Smooth muscle cell (in vitro differentiated cells): ENCODE data around the gene SLC26A11. TPM values are rescaled to one million over a fixed set of nuclear protein-coding genes. Genes with fewer than 3 reads are reported as not detected.

Experiments
- DNase-seq: peaks from one replicate; lab custom pipeline; 2025; ENCODE audit not compliant: unreplicated experiment; lab: John Stamatoyannopoulos, UW
- H2AFZ ChIP-seq: fragments of 200-600 bp; sonication (generic); 2 replicates; pipeline ENCODE4 v1.6.0; 2016; ENCODE audit warnings: antibody characterized with exemption, low read depth, mild to moderate bottlenecking
- H3F3A ChIP-seq: fragments of 200-600 bp; sonication (generic); 2 replicates; pipeline ENCODE4 v1.6.0; 2017; ENCODE audit warnings: antibody characterized with exemption, low read depth
- H3K27ac ChIP-seq: fragments of 200-600 bp; sonication (generic); 2 replicates; pipeline ENCODE4 v1.5.1; 2016; ENCODE audit warnings: low read depth, mild to moderate bottlenecking
- H3K27me3 ChIP-seq: fragments of 200-600 bp; sonication (generic); 2 replicates; pipeline ENCODE4 v1.6.1; 2016; ENCODE audit warnings: low read depth, mild to moderate bottlenecking
- H3K36me3 ChIP-seq: fragments of 200-600 bp; sonication (generic); 2 replicates; pipeline ENCODE4 v1.5.1; 2016; ENCODE audit warnings: low read depth
- H3K4me1 ChIP-seq: fragments of 200-600 bp; sonication (generic); 2 replicates; pipeline ENCODE4 v1.5.1; 2016; ENCODE audit warnings: low read depth
- H3K4me2 ChIP-seq: fragments of 200-600 bp; sonication (generic); 2 replicates; pipeline ENCODE4 v1.6.0; 2016; ENCODE audit warnings: mild to moderate bottlenecking
- H3K4me3 ChIP-seq: fragments of 200-600 bp; sonication (generic); 2 replicates; pipeline ENCODE4 v1.5.1; 2016; ENCODE audit warnings: mild to moderate bottlenecking
- H3K79me2 ChIP-seq: fragments of 200-600 bp; sonication (generic); 2 replicates; pipeline ENCODE4 v1.6.0; 2016; ENCODE audit warnings: low read depth, mild to moderate bottlenecking
- H3K9ac ChIP-seq: fragments of 200-600 bp; sonication (generic); 2 replicates; pipeline ENCODE4 v1.6.0; 2016; ENCODE audit warnings: low read depth
- H3K9me3 ChIP-seq: fragments of 200-600 bp; sonication (generic); replicated peaks from 2 replicates; pipeline ENCODE4 v1.5.1; 2016; ENCODE audit warnings: low read depth
- H4K20me1 ChIP-seq: fragments of 200-600 bp; sonication (generic); 2 replicates; pipeline ENCODE4 v1.6.0; 2016; ENCODE audit warnings: low read depth
- CTCF ChIP-seq: fragments of 200-600 bp; sonication (generic); IDR thresholded peaks from 2 replicates; pipeline ENCODE4 v1.5.1; 2017; ENCODE audit warnings: borderline replicate concordance, mild to moderate bottlenecking, antibody characterized with exemption; ENCODE audit not compliant: insufficient read depth, poor library complexity, severe bottlenecking
- WGBS: methylation state at CpG from one replicate; pipeline ENCODE4 v1.1.7; 2016; ENCODE audit warnings: low lambda C conversion rate; 5-methylcytosine and 5-hydroxymethylcytosine counted together
- polyA plus RNA-seq: library from polyadenylated mRNA; unstranded; fragments of >200 nt; fragmentation: Nextera tagmentation; extraction: Ambion mirVana; gene quantifications from 2 replicates; pipeline ENCODE4 v1.2.1, GENCODE V29; 2016
- total RNA-seq: library from RNA; depleted of rRNA; stranded (reverse); fragments of >200 nt; gene quantifications from 2 replicates; pipeline ENCODE4 v1.2.3, GENCODE V29; 2014

Gene SLC26A11
- total and polyA plus RNA-seq, 2 experiments from 2014 or later: 8.2 to 12.2 TPM

- Histone ChIP-seq H2AFZ (no peak overlapping the region), H3K4me1 (no peaks in the 10 kb centered on the region), H3K4me3 (no peak overlapping the region), H3K9ac (no peak overlapping the region), H4K20me1 (no peaks in the 10 kb centered on the region), H3K36me3 (no peaks in the 10 kb centered on the region), H3F3A (no peaks in the 10 kb centered on the region), H3K4me2 (no peak overlapping the region), H3K27me3 (no peaks in the 10 kb centered on the region), H3K9me3 (no peaks in the 10 kb centered on the region), H3K27ac (no peak overlapping the region), H3K79me2 (no peaks in the 10 kb centered on the region)
- WGBS: 95% methylated on average over 23 of the region's 23 CpGs
- no peak for DNase-seq
- no peak for TF ChIP-seq CTCF
Observed at GRCh38 chr17:80248001-80248893, 28.0 kb downstream of the SLC26A11 start.

GRCh38 chr17:80248894-80249710, 28.9 kb downstream of the SLC26A11 start:
- Histone ChIP-seq H3K4me2 (no peak overlapping the region), H2AFZ (no peak overlapping the region), H3K36me3 (no peaks in the 10 kb centered on the region), H3K4me3 (no peak overlapping the region), H3K9me3 (no peaks in the 10 kb centered on the region), H3K27me3 (no peaks in the 10 kb centered on the region), H3K4me1 (no peaks in the 10 kb centered on the region), H4K20me1 (no peaks in the 10 kb centered on the region), H3K27ac (no peak overlapping the region), H3F3A (no peaks in the 10 kb centered on the region), H3K79me2 (no peaks in the 10 kb centered on the region), H3K9ac (no peak overlapping the region)
- TF ChIP-seq CTCF: no peak
- DNase-seq: no peak
- 94% methylated on average over 26 of the region's 26 CpGs for WGBS

DNA sequence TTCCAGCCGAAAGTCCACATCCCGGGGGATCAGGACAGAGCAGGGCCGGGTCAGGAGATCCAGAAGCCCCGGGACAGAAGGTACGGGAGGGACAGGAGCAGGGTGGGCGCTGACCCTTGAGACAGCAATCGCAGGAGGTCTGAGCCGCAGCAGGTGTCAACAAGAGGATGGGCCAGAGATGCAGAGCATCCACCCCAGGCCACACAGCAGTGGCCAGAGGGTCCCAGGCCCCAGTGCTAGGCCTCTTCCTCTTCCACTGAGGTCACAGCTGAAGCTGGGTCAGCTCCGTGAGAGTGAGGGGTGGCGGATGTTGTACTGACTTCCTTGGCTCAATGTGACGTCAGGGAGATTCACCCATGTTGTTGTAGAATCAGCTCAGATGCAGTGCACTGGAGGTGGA, 31.7 kb downstream of the SLC26A11 start:
- Histone ChIP-seq H4K20me1 (no peaks in the 10 kb centered on the region), H3K27ac (no peak overlapping the region), H3K27me3 (no peaks in the 10 kb centered on the region), H3K9me3 (no peaks in the 10 kb centered on the region), H3F3A (no peaks in the 10 kb centered on the region), H3K4me3 (no peak overlapping the region), H2AFZ (no peak overlapping the region), H3K4me2 (no peak overlapping the region), H3K9ac (no peak overlapping the region), H3K79me2 (no peaks in the 10 kb centered on the region), H3K36me3 (no peaks in the 10 kb centered on the region), H3K4me1 (peaks cover 7% of the 10 kb centered on the region)
- 98% methylated on average over 11 of the region's 11 CpGs for WGBS
- TF ChIP-seq CTCF: no peak
- DNase-seq: no peak
